Measurements from ENCODE around the gene XBP1. TPM values are rescaled to one million over a fixed set of nuclear protein-coding genes. Genes with fewer than 3 reads are reported as not detected.

XBP1 gene
- total RNA-seq (2022; extraction: Qiagen RNA extraction; ENCODE audit: low read depth), result 55.3 to 69.4 TPM (median 66.9 TPM) in 5 replicates

DNA sequence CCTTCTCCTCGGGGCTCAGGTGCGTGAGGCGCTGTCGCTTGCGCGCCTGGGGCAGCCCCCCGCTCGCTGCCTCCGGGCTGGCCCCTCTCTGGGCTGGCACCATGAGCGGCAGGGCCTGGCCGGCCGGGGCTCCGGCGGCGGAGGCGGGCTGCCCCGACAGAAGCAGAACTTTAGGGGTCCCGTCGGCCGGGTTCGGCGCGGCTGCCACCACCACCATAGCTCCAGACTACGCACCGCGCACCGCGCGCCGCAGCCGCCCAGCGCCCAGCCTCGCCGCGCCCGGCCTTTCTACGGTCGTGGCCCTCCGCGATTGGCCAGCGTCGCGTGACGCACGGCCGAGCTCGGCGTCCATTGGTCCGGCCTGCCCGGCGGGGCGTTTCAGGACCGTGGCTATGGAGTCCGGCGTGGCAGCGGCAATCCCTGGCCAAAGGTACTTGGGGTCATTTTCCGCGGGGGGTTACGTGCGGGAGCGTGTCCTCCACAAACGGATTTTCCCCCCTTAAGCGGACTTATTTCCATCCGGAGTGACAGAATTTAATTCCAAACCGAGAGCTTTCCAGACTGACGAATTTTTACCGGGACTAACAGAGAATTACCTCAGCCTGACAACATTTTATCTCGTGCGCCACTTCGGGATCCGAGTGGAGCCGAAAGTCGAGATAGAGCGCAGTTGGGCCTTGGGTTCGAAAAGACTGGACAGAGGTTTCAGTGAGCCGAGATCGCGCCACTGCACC, at the start of gene XBP1:
Gene XBP1 (minus strand): TSS at position 262 of the 734 bp plus-strand sequence.

DNA sequence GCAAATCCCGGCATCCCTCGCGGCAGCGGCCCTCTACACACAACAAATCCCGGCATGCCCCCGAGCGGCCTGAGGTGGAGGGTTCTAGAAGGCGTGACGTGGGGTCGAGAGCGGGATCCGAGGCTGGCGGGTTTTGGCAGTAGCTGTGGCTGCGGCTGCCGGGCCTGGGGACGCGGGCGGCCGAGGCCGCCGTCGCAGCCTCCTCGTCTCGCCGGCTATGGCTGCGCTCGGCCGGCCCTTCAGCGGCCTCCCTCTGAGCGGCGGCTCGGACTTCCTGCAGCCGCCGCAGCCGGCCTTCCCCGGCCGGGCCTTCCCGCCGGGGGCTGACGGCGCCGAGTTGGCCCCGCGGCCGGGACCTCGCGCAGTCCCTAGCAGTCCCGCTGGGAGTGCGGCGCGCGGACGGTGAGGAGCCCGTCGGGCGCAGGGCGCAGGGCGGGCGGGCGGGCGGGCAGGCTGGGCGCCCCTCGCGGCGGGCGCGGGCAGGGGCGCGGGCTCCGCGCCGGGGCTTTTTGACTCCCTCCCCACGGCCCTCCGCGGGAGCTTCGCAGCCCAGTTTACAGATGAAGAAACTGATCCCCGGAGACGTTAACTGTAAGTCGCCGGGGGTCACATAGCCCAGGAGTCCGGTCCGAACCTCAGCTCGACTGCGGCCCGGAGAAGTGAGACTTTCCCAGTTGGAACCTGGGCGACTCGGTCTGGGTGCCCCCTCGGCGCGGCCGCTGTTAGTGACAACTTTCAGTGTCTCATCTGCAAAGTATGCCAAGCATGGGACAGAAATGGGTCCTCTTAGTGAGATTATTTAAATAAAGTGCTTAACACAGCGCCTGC, 27.5 kb downstream of the XBP1 start, which contains the start of gene CCDC117:
Gene CCDC117 (plus strand): TSS at position 63 of the 828 bp plus-strand sequence. CDS start 155 bp downstream, at position 218.

Other genes with a start within 250 kb of the XBP1 start
- gene TTC28, start 120.7 kb downstream of the XBP1 start, total RNA-seq (2022; extraction: Qiagen RNA extraction; ENCODE audit: low read depth), result 2.9 to 4.2 TPM (median 3.1 TPM) in 5 replicates
- gene CHEK2, start 58.7 kb downstream of the XBP1 start, total RNA-seq (2022; extraction: Qiagen RNA extraction; ENCODE audit: low read depth), result 7.2 to 10.7 TPM (median 8.5 TPM) in 5 replicates
- gene HSCB, start 58.5 kb downstream of the XBP1 start, total RNA-seq (2022; extraction: Qiagen RNA extraction; ENCODE audit: low read depth), result 10.9 to 16.0 TPM (median 12.6 TPM) in 5 replicates
- 9.7 to 12.9 TPM (median 12.0 TPM) in 5 replicates for gene CCDC117, start 27.9 kb downstream of the XBP1 start, total RNA-seq (2022; extraction: Qiagen RNA extraction; ENCODE audit: low read depth)
- gene ZNRF3, start 83.0 kb upstream of the XBP1 start, total RNA-seq (2022; extraction: Qiagen RNA extraction; ENCODE audit: low read depth), result 5.0 to 5.9 TPM (median 5.5 TPM) in 5 replicates

Data from A549 treated with CpdA at 1 μM for 4 hours (cell line).